Measurements from ENCODE around the gene ESD. TPM values are rescaled to one million over a fixed set of nuclear protein-coding genes. Genes with fewer than 3 reads are reported as not detected.

ESD gene
- total RNA-seq, 4 donors from 2014 or later = 70.7 to 100 (median 94.3) TPM

DNA sequence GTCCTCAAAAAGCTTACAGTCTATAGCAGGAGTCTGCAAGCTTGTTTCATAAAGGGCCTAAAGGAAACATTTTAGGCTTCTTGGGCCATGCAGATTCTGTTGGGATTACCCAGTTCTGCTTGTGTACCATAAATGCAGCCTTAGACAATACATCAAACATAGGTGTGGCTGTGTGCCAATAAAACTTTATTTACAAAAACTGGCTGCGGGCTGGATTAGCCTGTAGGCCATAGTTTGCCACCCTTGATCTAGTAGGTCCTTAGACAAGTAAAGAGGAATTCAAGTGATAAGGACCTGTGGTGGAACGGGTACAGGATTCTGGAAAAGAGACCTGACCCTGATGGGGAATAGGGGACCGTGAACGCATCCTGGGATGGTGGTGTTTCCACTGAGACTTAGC, 51.9 kb downstream of the ESD start:
- intact Hi-C loops (cut with DNase I; ENCODE audit: low total_unique reads) (no loop called here), in situ Hi-C loops (cut with MboI; ENCODE audit: low sequenced_read_pairs in 4 of 4) (no loop called here)
- Histone ChIP-seq H3K36me3 (peaks cover 0 to 19% of the 10 kb centered on the region in 2 donors), H3K4me3 (no peak overlapping the region), H3K27ac (no peak overlapping the region), H3K4me1 (no peaks in the 10 kb centered on the region), H3K9me3 (no peaks in the 10 kb centered on the region), H3K27me3 (no peaks in the 10 kb centered on the region)
- no peak for ATAC-seq
- no peak for TF ChIP-seq POLR2A (IDR thresholded peaks at IDR 0.05)
- TF ChIP-seq, protein P1, sequence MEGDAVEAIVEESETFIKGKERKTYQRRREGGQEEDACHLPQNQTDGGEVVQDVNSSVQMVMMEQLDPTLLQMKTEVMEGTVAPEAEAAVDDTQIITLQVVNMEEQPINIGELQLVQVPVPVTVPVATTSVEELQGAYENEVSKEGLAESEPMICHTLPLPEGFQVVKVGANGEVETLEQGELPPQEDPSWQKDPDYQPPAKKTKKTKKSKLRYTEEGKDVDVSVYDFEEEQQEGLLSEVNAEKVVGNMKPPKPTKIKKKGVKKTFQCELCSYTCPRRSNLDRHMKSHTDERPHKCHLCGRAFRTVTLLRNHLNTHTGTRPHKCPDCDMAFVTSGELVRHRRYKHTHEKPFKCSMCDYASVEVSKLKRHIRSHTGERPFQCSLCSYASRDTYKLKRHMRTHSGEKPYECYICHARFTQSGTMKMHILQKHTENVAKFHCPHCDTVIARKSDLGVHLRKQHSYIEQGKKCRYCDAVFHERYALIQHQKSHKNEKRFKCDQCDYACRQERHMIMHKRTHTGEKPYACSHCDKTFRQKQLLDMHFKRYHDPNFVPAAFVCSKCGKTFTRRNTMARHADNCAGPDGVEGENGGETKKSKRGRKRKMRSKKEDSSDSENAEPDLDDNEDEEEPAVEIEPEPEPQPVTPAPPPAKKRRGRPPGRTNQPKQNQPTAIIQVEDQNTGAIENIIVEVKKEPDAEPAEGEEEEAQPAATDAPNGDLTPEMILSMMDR (IDR thresholded peaks at IDR 0.05 in 4 of 5, conservative IDR thresholded peaks at IDR 0.05 in 1 of 5) = no peak
- no peak for DNase-seq

DNA sequence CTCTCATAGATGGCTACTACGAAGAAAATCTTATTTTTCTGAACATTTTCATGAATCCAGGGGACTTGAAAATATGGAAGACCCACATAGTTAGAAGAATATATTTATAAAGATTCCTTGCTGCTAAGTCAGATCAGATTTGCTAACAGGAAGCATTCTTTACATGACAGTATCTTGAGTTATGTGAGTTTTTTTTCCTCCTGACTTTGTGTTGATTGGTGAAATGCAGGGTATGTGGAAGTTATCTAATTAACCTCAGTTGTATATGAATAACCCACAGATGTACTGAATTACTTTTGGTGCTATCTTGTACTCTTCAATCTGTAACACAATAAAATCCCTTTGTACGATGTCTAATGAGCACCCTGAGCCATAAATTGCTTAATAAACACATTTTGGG, 53.8 kb downstream of the ESD start:
- Histone ChIP-seq H3K36me3 (peaks cover 0 to 15% of the 10 kb centered on the region in 2 donors), H3K4me1 (no peaks in the 10 kb centered on the region), H3K9me3 (no peaks in the 10 kb centered on the region), H3K27ac (no peak overlapping the region), H3K4me3 (no peak overlapping the region), H3K27me3 (no peaks in the 10 kb centered on the region)
- in situ Hi-C loops (cut with MboI; ENCODE audit: low sequenced_read_pairs in 4 of 4) = no loop called here
- intact Hi-C loops (cut with DNase I; ENCODE audit: low total_unique reads) = no loop called here
- ATAC-seq = no peak
- TF ChIP-seq, protein P1 (IDR thresholded peaks at IDR 0.05 in 4 of 5, conservative IDR thresholded peaks at IDR 0.05 in 1 of 5) = no peak
- no peak for TF ChIP-seq POLR2A (IDR thresholded peaks at IDR 0.05)
- DNase-seq = no peak

DNA sequence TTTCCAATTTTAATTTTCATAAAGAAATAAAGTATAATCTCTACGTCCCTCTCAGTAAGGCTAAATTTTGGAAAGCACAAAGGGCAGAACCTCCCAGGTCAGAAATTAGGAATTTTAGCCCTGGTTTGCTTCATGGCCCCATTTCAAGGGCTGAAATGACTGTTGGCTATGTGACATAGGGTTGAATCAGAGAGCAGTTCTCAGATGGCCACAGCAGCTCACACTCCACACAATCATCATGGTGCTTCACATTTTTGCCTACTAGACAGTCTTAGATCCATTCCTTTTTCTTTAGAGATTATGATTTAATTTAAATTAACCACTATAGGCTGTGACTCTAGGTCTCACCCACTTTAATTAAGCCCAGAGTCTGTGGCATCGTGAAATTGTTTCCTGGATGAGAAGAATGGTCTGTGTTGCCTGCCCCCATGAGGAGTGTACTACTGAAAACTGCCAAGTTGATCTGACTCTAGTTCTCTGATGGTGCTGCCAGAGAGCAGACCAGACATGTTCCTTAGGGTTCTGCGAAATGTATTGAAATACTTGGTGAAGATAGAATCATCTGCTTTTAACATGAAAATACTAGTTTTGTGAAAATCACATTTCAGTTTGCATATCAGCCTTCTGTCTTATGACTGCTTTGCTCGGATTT, 57.4 kb downstream of the ESD start:
- H3K27ac ChIP-seq = no peak overlapping the region
- H3K9me3 ChIP-seq = no peaks in the 10 kb centered on the region
- no peaks in the 10 kb centered on the region for H3K27me3 ChIP-seq
- DNase-seq (no peak), ATAC-seq (no peak)
- in situ Hi-C loops (cut with MboI; ENCODE audit: low sequenced_read_pairs in 4 of 4) = no loop called here
- peaks cover 0 to 13% of the 10 kb centered on the region in 2 donors for H3K36me3 ChIP-seq
- H3K4me3 ChIP-seq = no peak overlapping the region
- intact Hi-C loops (cut with DNase I; ENCODE audit: low total_unique reads) = no loop called here
- no peaks in the 10 kb centered on the region for H3K4me1 ChIP-seq
- TF ChIP-seq, protein P1 (IDR thresholded peaks at IDR 0.05 in 4 of 5, conservative IDR thresholded peaks at IDR 0.05 in 1 of 5) = no peak
- TF ChIP-seq POLR2A (IDR thresholded peaks at IDR 0.05) = no peak

DNA sequence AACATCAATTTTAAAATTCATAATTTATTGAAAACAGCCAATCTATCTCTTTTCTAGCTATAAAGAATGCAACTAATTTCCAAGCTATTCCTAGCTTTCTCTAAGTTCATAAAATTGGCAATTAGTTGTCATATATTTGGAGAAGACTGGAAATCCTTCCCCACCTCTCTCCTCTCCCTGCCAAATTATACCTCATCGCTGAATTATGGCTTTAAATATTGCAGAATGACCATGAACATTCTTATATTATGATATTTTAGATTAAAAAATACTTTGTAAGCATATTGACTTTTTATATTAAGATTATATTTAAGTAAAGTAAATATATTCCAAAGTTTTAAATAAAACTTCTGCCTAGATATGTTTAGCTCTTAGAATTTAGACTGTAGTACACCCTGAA, 58.2 kb downstream of the ESD start:
- no peaks in the 10 kb centered on the region for H3K27me3 ChIP-seq
- H3K4me3 ChIP-seq = no peak overlapping the region
- ATAC-seq = no peak
- TF ChIP-seq POLR2A (IDR thresholded peaks at IDR 0.05) = no peak
- TF ChIP-seq, protein P1 (IDR thresholded peaks at IDR 0.05 in 4 of 5, conservative IDR thresholded peaks at IDR 0.05 in 1 of 5) = no peak
- H3K4me1 ChIP-seq = no peaks in the 10 kb centered on the region
- H3K27ac ChIP-seq = no peak overlapping the region
- intact Hi-C loops (cut with DNase I; ENCODE audit: low total_unique reads) (no loop called here), in situ Hi-C loops (cut with MboI; ENCODE audit: low sequenced_read_pairs in 4 of 4) (no loop called here)
- peaks cover 0 to 13% of the 10 kb centered on the region in 2 donors for H3K36me3 ChIP-seq
- H3K9me3 ChIP-seq = no peaks in the 10 kb centered on the region
- DNase-seq = no peak

DNA sequence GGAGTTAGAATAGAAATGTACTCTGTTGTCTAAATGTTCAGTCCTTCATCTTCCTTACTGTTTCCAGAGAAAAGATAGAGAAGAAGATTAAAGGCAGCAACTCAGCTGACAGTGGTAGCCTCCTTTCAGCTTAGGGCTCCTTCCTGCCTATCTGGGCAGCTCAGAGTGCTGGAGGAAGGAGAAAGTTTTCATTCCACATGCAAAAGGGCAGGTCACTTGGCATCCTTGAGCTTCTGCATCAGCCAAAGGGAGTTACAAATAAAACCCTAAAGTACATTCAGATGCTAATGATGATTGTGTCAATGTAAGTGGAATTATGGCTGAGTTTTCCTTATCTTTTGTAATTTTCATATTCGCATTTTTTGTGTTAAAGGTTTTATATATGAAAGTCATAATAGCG, 58.9 kb downstream of the ESD start:
- intact Hi-C loops (cut with DNase I; ENCODE audit: low total_unique reads) = no loop called here
- no peak for ATAC-seq

More for the DNA sequence above, 58.9 kb downstream of the ESD start:
- Histone ChIP-seq H3K4me1 (no peaks in the 10 kb centered on the region), H3K27ac (no peak overlapping the region), H3K27me3 (no peaks in the 10 kb centered on the region), H3K4me3 (no peak overlapping the region), H3K36me3 (peaks cover 0 to 13% of the 10 kb centered on the region in 2 donors), H3K9me3 (no peaks in the 10 kb centered on the region)
- TF ChIP-seq, protein P1 (IDR thresholded peaks at IDR 0.05 in 4 of 5, conservative IDR thresholded peaks at IDR 0.05 in 1 of 5) = no peak
- TF ChIP-seq POLR2A (IDR thresholded peaks at IDR 0.05) = no peak
- in situ Hi-C loops (cut with MboI; ENCODE audit: low sequenced_read_pairs in 4 of 4) = no loop called here
- no peak for DNase-seq

All from gastrocnemius medialis (tissue), 4 donors.